WTC11 (cell line): Measurements from ENCODE around the gene SPRR2D.

Experiments
- CTCF ChIP-seq: fragments of 200-600 bp; IDR thresholded peaks from 2 replicates; pipeline ENCODE4 v1.8.0; 2022; ENCODE audit warnings: antibody characterized with exemption
- FOXJ3 ChIP-seq: sonication (generic); formaldehyde crosslinking; IDR thresholded peaks from 2 replicates; pipeline ENCODE4 v1.9.0; 2021; ENCODE audit warnings: missing genetic modification reagents, mild to moderate bottlenecking, borderline replicate concordance
- FOXP4 ChIP-seq: sonication (generic); formaldehyde crosslinking; IDR thresholded peaks from 2 replicates; pipeline ENCODE4 v1.8.0; 2022; ENCODE audit warnings: mild to moderate bottlenecking, missing genetic modification reagents
- HMGXB4 ChIP-seq: sonication (generic); formaldehyde crosslinking; IDR thresholded peaks from 2 replicates; pipeline ENCODE4 v1.8.1; 2023; ENCODE audit warnings: mild to moderate bottlenecking, moderate library complexity, missing genetic modification reagents
- IRF2 ChIP-seq: sonication (generic); formaldehyde crosslinking; IDR thresholded peaks from 2 replicates; pipeline ENCODE4 v1.8.0; 2022; ENCODE audit warnings: low read depth, missing genetic modification reagents, borderline replicate concordance
- ZNF138 ChIP-seq: sonication (generic); formaldehyde crosslinking; conservative IDR thresholded peaks from 2 replicates; pipeline ENCODE4 v1.8.1; 2022; ENCODE audit warnings: mild to moderate bottlenecking, moderate library complexity, missing genetic modification reagents

GRCh38 chr1:153057375-153057774 lies 16.5 kb upstream of the SPRR2D start, which contains the start of gene SPRR2A:
- TF ChIP-seq CTCF (no peak), HMGXB4 (CRISPR knock-in tag) (no peak), ZNF138 (CRISPR knock-in tag) (no peak), IRF2 (no peak), FOXJ3 (CRISPR knock-in tag) (no peak), FOXP4 (CRISPR knock-in tag) (no peak)
